ENCODE data around the gene ROR1.

The ROR1 gene

DNA sequence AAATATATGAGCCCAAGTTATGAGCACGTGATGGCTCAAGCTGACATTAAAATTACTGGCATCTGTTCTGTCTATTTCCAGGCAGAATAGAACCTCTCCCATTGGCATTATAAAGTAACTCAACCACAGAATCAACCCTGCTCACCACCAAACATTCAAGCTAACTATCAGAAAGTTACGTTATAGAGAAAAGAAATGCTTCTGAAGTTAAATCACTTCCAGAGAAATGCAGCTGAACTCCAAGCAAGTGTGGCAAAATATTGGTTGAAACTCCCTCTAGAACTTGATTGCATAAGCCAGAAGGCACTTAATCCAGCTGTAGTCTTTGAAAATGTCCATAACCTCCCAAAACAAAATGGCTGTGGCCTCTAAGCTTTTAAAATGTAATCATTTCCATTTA is 393.4 kb downstream of the ROR1 start:
- no peak for DNase-seq
- Histone ChIP-seq H3K9me3 (ENCODE audit: control insufficient read depth, low read length) (no peaks in the 10 kb centered on the region), H3K36me3 (ENCODE audit: control insufficient read depth, insufficient read depth, low read length) (no peaks in the 10 kb centered on the region), H3K4me3 (ENCODE audit: insufficient read depth, low read depth, low read length, poor library complexity, severe bottlenecking) (no peak overlapping the region), H3K27me3 (replicated peaks; ENCODE audit: control insufficient read depth, insufficient read depth, low read length, poor library complexity, severe bottlenecking) (no peaks in the 10 kb centered on the region), H3K27ac (ENCODE audit: insufficient read depth, low read length, poor library complexity, severe bottlenecking) (no peak overlapping the region), H3K4me1 (ENCODE audit: control insufficient read depth, insufficient read depth, low read length, poor library complexity, severe bottlenecking) (no peaks in the 10 kb centered on the region)

DNA sequence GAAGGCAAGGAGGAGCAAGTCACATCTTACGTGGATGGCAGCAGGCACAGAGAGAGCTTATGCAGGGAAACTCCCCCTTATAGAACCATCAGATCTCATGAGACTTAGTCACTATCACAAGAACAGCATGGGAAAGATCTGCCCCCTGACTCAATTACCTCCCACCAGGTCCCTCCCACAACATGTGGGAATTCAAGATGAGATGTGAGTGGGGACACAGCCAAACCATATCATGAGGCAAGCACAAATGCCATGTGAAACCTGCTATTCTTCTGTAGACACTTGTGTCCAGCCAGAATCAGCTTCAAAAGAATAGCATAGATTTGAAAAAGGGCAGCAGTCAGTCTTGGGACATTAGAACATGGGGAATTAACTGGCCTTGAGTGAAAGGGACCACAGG is 397.4 kb downstream of the ROR1 start:
- no peaks in the 10 kb centered on the region for H3K9me3 ChIP-seq (ENCODE audit: control insufficient read depth, low read length)
- H3K36me3 ChIP-seq (ENCODE audit: control insufficient read depth, insufficient read depth, low read length), result no peaks in the 10 kb centered on the region
- no peaks in the 10 kb centered on the region for H3K27me3 ChIP-seq (replicated peaks; ENCODE audit: control insufficient read depth, insufficient read depth, low read length, poor library complexity, severe bottlenecking)
- DNase-seq, result no peak
- H3K27ac ChIP-seq (ENCODE audit: insufficient read depth, low read length, poor library complexity, severe bottlenecking), result no peak overlapping the region
- no peak overlapping the region for H3K4me3 ChIP-seq (ENCODE audit: insufficient read depth, low read depth, low read length, poor library complexity, severe bottlenecking)
- no peaks in the 10 kb centered on the region for H3K4me1 ChIP-seq (ENCODE audit: control insufficient read depth, insufficient read depth, low read length, poor library complexity, severe bottlenecking)

DNA sequence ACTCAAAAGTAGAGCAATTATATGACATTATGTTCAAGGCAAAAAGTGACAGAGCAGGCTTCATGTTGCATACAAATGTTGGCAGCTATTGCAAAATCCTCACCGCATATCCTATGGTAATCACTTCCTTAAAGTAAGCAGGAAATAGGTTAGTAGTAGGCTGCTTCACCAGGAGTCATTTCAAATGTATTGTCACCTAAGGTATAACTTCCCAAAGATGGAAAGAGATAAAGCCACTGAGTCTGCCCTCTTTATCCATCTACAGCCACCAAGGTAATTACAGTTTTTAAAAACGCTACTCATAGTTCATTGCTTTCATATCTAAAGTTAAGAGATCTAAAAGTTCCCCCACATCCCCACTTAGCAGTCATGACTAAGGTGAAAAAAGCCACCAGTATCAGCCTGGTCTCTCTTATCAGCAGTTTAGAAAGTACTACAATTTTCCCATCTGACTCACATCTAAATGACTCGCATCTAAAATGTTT is 398.0 kb downstream of the ROR1 start:
- Histone ChIP-seq H3K27ac (ENCODE audit: insufficient read depth, low read length, poor library complexity, severe bottlenecking) (no peak overlapping the region), H3K27me3 (replicated peaks; ENCODE audit: control insufficient read depth, insufficient read depth, low read length, poor library complexity, severe bottlenecking) (no peaks in the 10 kb centered on the region), H3K4me3 (ENCODE audit: insufficient read depth, low read depth, low read length, poor library complexity, severe bottlenecking) (no peak overlapping the region), H3K4me1 (ENCODE audit: control insufficient read depth, insufficient read depth, low read length, poor library complexity, severe bottlenecking) (no peaks in the 10 kb centered on the region), H3K9me3 (ENCODE audit: control insufficient read depth, low read length) (no peaks in the 10 kb centered on the region), H3K36me3 (ENCODE audit: control insufficient read depth, insufficient read depth, low read length) (no peaks in the 10 kb centered on the region)
- DNase-seq, result no peak

DNA sequence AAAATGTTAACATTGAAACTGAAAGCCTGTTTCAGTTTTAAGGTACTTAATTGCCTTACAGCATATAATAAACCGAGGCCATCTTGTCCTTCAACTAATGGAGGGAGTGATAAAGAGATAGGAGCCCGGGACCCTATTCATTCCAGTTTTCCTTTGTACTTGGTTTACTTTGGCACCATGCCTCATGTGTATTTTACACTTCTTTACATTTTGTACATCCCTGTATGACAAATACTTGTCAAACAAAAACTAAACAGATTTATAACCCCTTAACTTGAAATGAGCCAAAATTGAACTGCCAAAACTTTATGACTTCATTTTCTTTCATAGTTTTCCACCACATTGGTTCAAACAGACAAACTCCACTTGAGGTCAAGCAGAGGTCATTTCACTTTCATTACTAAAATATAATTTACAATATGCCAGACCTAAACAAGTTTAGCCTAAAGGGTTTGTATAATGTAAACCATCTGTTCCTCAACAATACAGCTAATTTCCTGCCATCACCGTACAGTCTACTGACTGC is 398.7 kb downstream of the ROR1 start:
- H3K4me1 ChIP-seq (ENCODE audit: control insufficient read depth, insufficient read depth, low read length, poor library complexity, severe bottlenecking), result no peaks in the 10 kb centered on the region
- DNase-seq, result no peak
- H3K27me3 ChIP-seq (replicated peaks; ENCODE audit: control insufficient read depth, insufficient read depth, low read length, poor library complexity, severe bottlenecking), result no peaks in the 10 kb centered on the region
- no peaks in the 10 kb centered on the region for H3K36me3 ChIP-seq (ENCODE audit: control insufficient read depth, insufficient read depth, low read length)
- no peak overlapping the region for H3K27ac ChIP-seq (ENCODE audit: insufficient read depth, low read length, poor library complexity, severe bottlenecking)
- H3K4me3 ChIP-seq (ENCODE audit: insufficient read depth, low read depth, low read length, poor library complexity, severe bottlenecking), result no peak overlapping the region
- no peaks in the 10 kb centered on the region for H3K9me3 ChIP-seq (ENCODE audit: control insufficient read depth, low read length)

DNA sequence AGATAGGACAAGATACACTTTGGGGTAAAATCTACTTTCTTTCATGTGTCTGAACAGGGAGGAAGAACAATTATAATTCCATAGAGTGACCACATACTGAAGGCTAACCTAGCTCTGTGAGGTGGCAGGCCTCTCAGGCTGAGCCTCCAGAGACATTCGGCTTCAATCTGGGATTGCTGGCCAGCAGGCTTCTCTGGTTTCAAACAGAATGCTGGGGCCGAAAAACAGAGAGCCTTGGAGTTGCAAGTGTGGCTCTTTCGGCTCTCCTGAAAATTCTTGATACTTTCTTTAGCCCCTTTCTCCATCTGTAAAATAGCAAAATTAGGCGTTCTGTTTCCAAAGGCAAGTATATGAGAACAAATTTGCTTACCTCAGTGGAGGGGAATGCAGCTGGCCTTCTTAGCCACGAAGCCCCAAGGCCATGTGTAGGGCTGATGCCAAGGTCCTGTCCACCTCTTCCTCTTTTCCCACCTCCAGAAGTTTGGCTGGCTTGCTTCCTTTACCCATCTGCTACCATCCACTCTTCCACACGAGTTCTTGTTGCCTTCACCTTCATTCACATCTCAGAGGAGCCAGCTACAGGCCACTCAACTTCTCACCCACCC is 399.6 kb downstream of the ROR1 start:
- Histone ChIP-seq H3K4me3 (ENCODE audit: insufficient read depth, low read depth, low read length, poor library complexity, severe bottlenecking) (no peak overlapping the region), H3K9me3 (ENCODE audit: control insufficient read depth, low read length) (no peaks in the 10 kb centered on the region), H3K27me3 (replicated peaks; ENCODE audit: control insufficient read depth, insufficient read depth, low read length, poor library complexity, severe bottlenecking) (no peaks in the 10 kb centered on the region), H3K4me1 (ENCODE audit: control insufficient read depth, insufficient read depth, low read length, poor library complexity, severe bottlenecking) (no peaks in the 10 kb centered on the region), H3K36me3 (ENCODE audit: control insufficient read depth, insufficient read depth, low read length) (no peaks in the 10 kb centered on the region), H3K27ac (ENCODE audit: insufficient read depth, low read length, poor library complexity, severe bottlenecking) (no peak overlapping the region)
- no peak for DNase-seq

DNA sequence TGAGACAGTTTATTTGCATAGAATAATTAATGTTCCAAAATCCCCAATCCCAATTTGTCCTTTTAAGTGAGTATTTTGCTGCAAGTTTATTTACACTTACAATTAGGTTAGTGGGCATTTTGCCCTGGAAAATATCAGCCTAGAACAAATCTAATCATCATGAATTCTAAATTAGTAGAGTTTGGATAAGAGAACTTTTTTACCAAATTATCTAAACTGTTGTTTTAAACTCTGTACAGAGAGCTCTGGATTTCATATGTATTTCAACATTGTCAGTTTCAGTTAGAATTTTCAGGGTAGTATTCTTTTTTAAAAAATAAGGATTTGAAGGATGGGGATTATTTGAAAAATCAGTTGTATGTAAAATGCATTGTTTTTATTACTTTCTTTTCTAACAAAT is 401.8 kb downstream of the ROR1 start:
- H3K27me3 ChIP-seq (replicated peaks; ENCODE audit: control insufficient read depth, insufficient read depth, low read length, poor library complexity, severe bottlenecking), result no peaks in the 10 kb centered on the region
- H3K4me1 ChIP-seq (ENCODE audit: control insufficient read depth, insufficient read depth, low read length, poor library complexity, severe bottlenecking), result no peaks in the 10 kb centered on the region
- DNase-seq, result no peak
- H3K9me3 ChIP-seq (ENCODE audit: control insufficient read depth, low read length), result no peaks in the 10 kb centered on the region
- no peak overlapping the region for H3K4me3 ChIP-seq (ENCODE audit: insufficient read depth, low read depth, low read length, poor library complexity, severe bottlenecking)
- no peak overlapping the region for H3K27ac ChIP-seq (ENCODE audit: insufficient read depth, low read length, poor library complexity, severe bottlenecking)
- no peaks in the 10 kb centered on the region for H3K36me3 ChIP-seq (ENCODE audit: control insufficient read depth, insufficient read depth, low read length)

DNA sequence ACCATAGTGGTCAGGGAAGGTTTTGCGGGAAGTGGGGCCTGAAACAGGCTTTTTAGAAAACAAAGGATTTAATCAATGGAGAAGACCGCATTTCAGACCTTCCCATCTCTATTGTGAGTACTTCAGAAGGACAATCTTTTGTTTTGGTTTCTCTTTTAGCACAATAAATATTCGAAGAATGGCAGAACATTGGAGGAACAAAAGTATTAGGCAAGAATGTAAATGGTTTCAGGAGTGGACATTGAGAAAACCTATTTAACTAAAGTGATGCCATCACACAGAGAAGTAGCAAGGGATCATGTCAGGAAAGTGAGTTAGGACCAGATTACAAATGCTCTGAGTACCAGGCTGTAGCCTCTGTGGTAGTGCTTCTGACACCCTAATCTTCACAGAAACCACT is 402.8 kb downstream of the ROR1 start:
- H3K4me3 ChIP-seq (ENCODE audit: insufficient read depth, low read depth, low read length, poor library complexity, severe bottlenecking), result no peak overlapping the region
- no peaks in the 10 kb centered on the region for H3K4me1 ChIP-seq (ENCODE audit: control insufficient read depth, insufficient read depth, low read length, poor library complexity, severe bottlenecking)
- no peaks in the 10 kb centered on the region for H3K9me3 ChIP-seq (ENCODE audit: control insufficient read depth, low read length)
- H3K27me3 ChIP-seq (replicated peaks; ENCODE audit: control insufficient read depth, insufficient read depth, low read length, poor library complexity, severe bottlenecking), result no peaks in the 10 kb centered on the region
- DNase-seq, result no peak
- H3K36me3 ChIP-seq (ENCODE audit: control insufficient read depth, insufficient read depth, low read length), result no peaks in the 10 kb centered on the region
- no peak overlapping the region for H3K27ac ChIP-seq (ENCODE audit: insufficient read depth, low read length, poor library complexity, severe bottlenecking)

DNA sequence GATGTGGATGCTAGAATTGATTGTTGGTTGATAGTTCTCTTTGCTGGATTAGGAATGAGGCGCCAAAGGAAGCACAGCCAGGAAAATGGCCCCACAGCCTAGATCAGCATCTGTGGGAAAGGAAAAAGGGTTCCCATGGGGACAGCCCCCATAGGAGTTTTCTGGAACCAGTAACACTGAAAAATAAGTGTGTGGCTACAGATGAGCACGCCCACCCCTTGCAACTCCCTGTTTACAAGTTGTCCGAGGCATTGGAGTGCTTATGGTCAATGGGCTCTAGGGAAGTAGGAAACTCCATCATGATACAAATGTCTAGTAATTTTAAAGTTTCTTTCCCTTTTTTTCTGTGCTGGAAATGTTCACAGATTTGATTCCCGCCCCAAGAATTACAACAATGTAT is 405.8 kb downstream of the ROR1 start:
- no peaks in the 10 kb centered on the region for H3K9me3 ChIP-seq (ENCODE audit: control insufficient read depth, low read length)
- H3K27me3 ChIP-seq (replicated peaks; ENCODE audit: control insufficient read depth, insufficient read depth, low read length, poor library complexity, severe bottlenecking), result no peaks in the 10 kb centered on the region
- H3K4me3 ChIP-seq (ENCODE audit: insufficient read depth, low read depth, low read length, poor library complexity, severe bottlenecking), result no peak overlapping the region
- no peaks in the 10 kb centered on the region for H3K36me3 ChIP-seq (ENCODE audit: control insufficient read depth, insufficient read depth, low read length)
- no peak overlapping the region for H3K27ac ChIP-seq (ENCODE audit: insufficient read depth, low read length, poor library complexity, severe bottlenecking)
- H3K4me1 ChIP-seq (ENCODE audit: control insufficient read depth, insufficient read depth, low read length, poor library complexity, severe bottlenecking), result no peaks in the 10 kb centered on the region
- no peak for DNase-seq

DNA sequence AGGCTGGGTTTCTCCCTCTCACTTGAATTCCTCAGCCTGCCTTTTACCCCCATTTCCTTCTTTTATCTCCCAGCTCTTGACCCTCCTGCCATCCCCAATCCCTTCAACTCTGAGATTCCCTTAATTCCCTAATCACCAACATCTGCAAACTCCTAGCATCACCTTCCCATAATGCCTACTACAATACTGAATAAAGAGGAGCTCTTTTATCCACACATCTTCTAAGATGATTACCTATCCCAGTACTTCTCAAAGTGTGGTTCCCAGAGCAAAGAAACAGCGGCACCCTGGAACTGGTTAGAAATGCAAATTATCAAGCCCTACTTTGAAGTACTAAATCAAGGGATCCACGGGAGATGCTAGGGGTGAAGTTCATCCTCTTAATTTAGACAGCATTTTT is 408.4 kb downstream of the ROR1 start:
- H3K27me3 ChIP-seq (replicated peaks; ENCODE audit: control insufficient read depth, insufficient read depth, low read length, poor library complexity, severe bottlenecking), result no peaks in the 10 kb centered on the region
- no peak for DNase-seq
- H3K4me3 ChIP-seq (ENCODE audit: insufficient read depth, low read depth, low read length, poor library complexity, severe bottlenecking), result no peak overlapping the region
- no peaks in the 10 kb centered on the region for H3K4me1 ChIP-seq (ENCODE audit: control insufficient read depth, insufficient read depth, low read length, poor library complexity, severe bottlenecking)
- H3K27ac ChIP-seq (ENCODE audit: insufficient read depth, low read length, poor library complexity, severe bottlenecking), result no peak overlapping the region
- H3K9me3 ChIP-seq (ENCODE audit: control insufficient read depth, low read length), result no peaks in the 10 kb centered on the region
- no peaks in the 10 kb centered on the region for H3K36me3 ChIP-seq (ENCODE audit: control insufficient read depth, insufficient read depth, low read length)

DNA sequence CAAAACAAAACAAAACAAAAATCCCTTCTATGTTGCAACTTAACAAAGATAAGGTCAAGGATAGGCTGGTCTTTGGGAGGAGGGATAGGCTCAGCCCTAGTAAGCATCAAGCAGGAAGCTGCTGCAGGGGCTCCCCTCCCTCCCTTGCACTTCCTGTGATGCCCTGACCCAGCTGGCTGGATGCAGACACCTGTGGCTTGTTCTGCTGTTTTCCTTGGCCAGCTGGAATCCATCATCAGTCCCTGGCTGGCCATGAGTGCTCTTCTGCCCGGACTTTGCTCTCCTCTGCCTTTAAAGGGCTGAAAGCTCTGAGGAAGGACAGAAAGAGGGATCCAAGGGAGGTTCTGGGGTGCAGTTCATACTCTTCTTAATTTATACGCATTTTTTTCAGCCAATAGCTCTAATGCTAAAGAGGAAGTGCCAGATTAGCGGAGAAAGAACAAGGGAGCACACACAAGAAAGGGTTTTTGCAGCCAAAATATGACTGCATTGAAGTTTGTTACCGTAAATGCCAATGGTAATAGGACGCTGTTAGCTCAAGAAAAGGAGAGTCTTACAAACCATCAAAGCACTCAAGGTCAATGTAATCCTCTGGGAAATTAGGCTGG is 409.7 kb downstream of the ROR1 start:
- no peaks in the 10 kb centered on the region for H3K36me3 ChIP-seq (ENCODE audit: control insufficient read depth, insufficient read depth, low read length)
- H3K27me3 ChIP-seq (replicated peaks; ENCODE audit: control insufficient read depth, insufficient read depth, low read length, poor library complexity, severe bottlenecking), result no peaks in the 10 kb centered on the region
- H3K4me1 ChIP-seq (ENCODE audit: control insufficient read depth, insufficient read depth, low read length, poor library complexity, severe bottlenecking), result no peaks in the 10 kb centered on the region
- H3K4me3 ChIP-seq (ENCODE audit: insufficient read depth, low read depth, low read length, poor library complexity, severe bottlenecking), result no peak overlapping the region
- H3K9me3 ChIP-seq (ENCODE audit: control insufficient read depth, low read length), result no peaks in the 10 kb centered on the region
- H3K27ac ChIP-seq (ENCODE audit: insufficient read depth, low read length, poor library complexity, severe bottlenecking), result no peak overlapping the region
- no peak for DNase-seq
